Ovary (tissue), 9 donors: ENCODE results near the gene ECHDC3. TPM values are rescaled to one million over a fixed set of nuclear protein-coding genes. Genes with fewer than 3 reads are reported as not detected.
A peak's percentile ranks its signal among the peaks of the same experiment; 100 is the strongest.

Experiments used
- DNase-seq, 5 donors: peaks; one replicate each; pipeline ENCODE4 v3.0.0-alpha.2; 2019 to 2020
- H3K27ac ChIP-seq, 2 donors: fragments of 200-600 bp; one replicate each; pipeline versions ENCODE4 v1.5.1 to v1.8.0; 2019 to 2022
- H3K27me3 ChIP-seq: fragments of 200-600 bp; one replicate; pipeline ENCODE4 v1.8.0; 2022
- H3K36me3 ChIP-seq: fragments of 200-600 bp; sonication (generic); one replicate; pipeline ENCODE4 v1.5.1; 2019
- H3K4me1 ChIP-seq: one replicate; pipeline ENCODE4 v1.8.1; 2013; ENCODE audit warnings: mild to moderate bottlenecking, moderate library complexity; ENCODE audit not compliant: insufficient read depth
- H3K4me3 ChIP-seq: fragments of 200-600 bp; sonication (generic); one replicate; pipeline ENCODE4 v1.5.1; 2017
- H3K9me3 ChIP-seq, 2 donors: fragments of 200-600 bp in 1 of 2; sonication (generic) in 1 of 2; one replicate each; pipeline versions ENCODE4 v1.5.1 to v1.8.1; 2013 to 2019; ENCODE audit warnings: mild to moderate bottlenecking in 1 of 2, moderate library complexity in 1 of 2
- CTCF ChIP-seq, 3 donors: fragments of 450-650 bp in 2 of 3; fragments of 200-600 bp in 1 of 3; IDR thresholded peaks; one replicate each; pipeline versions ENCODE4 v1.5.1 to v1.8.0; 2016 to 2022; ENCODE audit warnings: antibody characterized with exemption in 3 of 3, mild to moderate bottlenecking in 1 of 3
- EP300 ChIP-seq: sonication (generic); formaldehyde crosslinking; IDR thresholded peaks from one replicate; pipeline ENCODE4 v1.6.1; 2017; ENCODE audit warnings: antibody characterized with exemption
- POLR2A ChIP-seq: fragments of 450-650 bp; IDR thresholded peaks from one replicate; pipeline ENCODE4 v1.6.1; 2017; ENCODE audit warnings: antibody characterized with exemption, mild to moderate bottlenecking, moderate library complexity
- WGBS, 3 donors: extraction: QIAGEN DNeasy Blood & Tissue Kit in 1 of 3; methylation state at CpG; one replicate each; pipeline versions ENCODE4 v1.1.5 to v1.1.7; 2013 to 2017; 5-methylcytosine and 5-hydroxymethylcytosine counted together
- intact Hi-C, 4 donors: fragments of 100-400 bp; cut with DNase I; formaldehyde crosslinking; loops; one replicate each; pipeline versions ENCODE4 v1.11.0 to v1.15.1; 2022 to 2023
- polyA plus RNA-seq, 2 donors: library from polyadenylated mRNA; stranded (reverse); fragments of 200-250 nt in 1 of 2; fragments of 350-450 nt in 1 of 2; fragmentation: Illumina TruSeq in 1 of 2; extraction: RNeasy Lipid Tissue Mini Kit (QIAGEN cat#74804) in 1 of 2; gene quantifications; one replicate each; pipeline ENCODE4 v1.2.3, GENCODE V29; 2013 to 2014
- total RNA-seq, 7 donors: library from RNA; depleted of rRNA in 2 of 7; stranded (reverse); fragments of >200 nt in 2 of 7; fragmentation: NEBNext Ultra II Directional in 3 of 7; extraction: Animal tissue kit (Norgen Biotek cat#: 25700) in 3 of 7; gene quantifications; one replicate each; pipeline versions ENCODE4 v1.1.0 to v1.2.4, GENCODE V29; 2016 to 2023
- donor health status: DM: no; HTN: no; CAD: no; lungs with moderate emphysema.
- donor health status: DM: no; HTN: no; CAD: no.
- donor health status: Bipolar disorder and iron deficiency.
- donor health status: DM: yes; HTN: yes; CAD: no.
- donor health status: DM: no; HTN: no; CAD: no.
- donor health status: DM: yes; HTN: yes; CAD: no.

Gene ECHDC3
- total and polyA plus RNA-seq, 9 donors = 13.1 to 33.2 (median 17.8) TPM

GRCh38 chr10:11721806-11722205, 20.4 kb upstream of the ECHDC3 start:
- no peak for DNase-seq
- Histone ChIP-seq H3K36me3 (no peaks in the 10 kb centered on the region), H3K27me3 (no peaks in the 10 kb centered on the region), H3K4me1 (no peaks in the 10 kb centered on the region), H3K9me3 (no peaks in the 10 kb centered on the region), H3K27ac (no peak overlapping the region), H3K4me3 (no peak overlapping the region)
- intact Hi-C loops = loop anchor here in 2 of 4 donors (5.0 to 10.0 kb wide), 2 partner anchors 205 to 207 kb away; no protein-coding TSS in a partner anchor
- WGBS, 3 donors = 89 to 93% (median 91%) methylated on average over 3 of the region's 3 CpGs
- no peak for TF ChIP-seq POLR2A
- TF ChIP-seq CTCF (IDR thresholded peaks at IDR 0.05) = no peak
- no peak for TF ChIP-seq EP300

GRCh38 chr10:11723359-11723758, 18.8 kb upstream of the ECHDC3 start:
- Histone ChIP-seq H3K36me3 (no peaks in the 10 kb centered on the region), H3K27ac (no peak overlapping the region), H3K4me3 (no peak overlapping the region), H3K27me3 (no peaks in the 10 kb centered on the region), H3K4me1 (no peaks in the 10 kb centered on the region), H3K9me3 (no peaks in the 10 kb centered on the region)
- TF ChIP-seq EP300 (no peak), POLR2A (no peak), CTCF (IDR thresholded peaks at IDR 0.05) (no peak)
- DNase-seq = no peak
- WGBS, 3 donors = 84 to 91% (median 87%) methylated on average over 5 of the region's 5 CpGs
- intact Hi-C loops = loop anchor here in 2 of 4 donors (5.0 to 10.0 kb wide), 2 partner anchors 206 to 209 kb away; no protein-coding TSS in a partner anchor

DNA sequence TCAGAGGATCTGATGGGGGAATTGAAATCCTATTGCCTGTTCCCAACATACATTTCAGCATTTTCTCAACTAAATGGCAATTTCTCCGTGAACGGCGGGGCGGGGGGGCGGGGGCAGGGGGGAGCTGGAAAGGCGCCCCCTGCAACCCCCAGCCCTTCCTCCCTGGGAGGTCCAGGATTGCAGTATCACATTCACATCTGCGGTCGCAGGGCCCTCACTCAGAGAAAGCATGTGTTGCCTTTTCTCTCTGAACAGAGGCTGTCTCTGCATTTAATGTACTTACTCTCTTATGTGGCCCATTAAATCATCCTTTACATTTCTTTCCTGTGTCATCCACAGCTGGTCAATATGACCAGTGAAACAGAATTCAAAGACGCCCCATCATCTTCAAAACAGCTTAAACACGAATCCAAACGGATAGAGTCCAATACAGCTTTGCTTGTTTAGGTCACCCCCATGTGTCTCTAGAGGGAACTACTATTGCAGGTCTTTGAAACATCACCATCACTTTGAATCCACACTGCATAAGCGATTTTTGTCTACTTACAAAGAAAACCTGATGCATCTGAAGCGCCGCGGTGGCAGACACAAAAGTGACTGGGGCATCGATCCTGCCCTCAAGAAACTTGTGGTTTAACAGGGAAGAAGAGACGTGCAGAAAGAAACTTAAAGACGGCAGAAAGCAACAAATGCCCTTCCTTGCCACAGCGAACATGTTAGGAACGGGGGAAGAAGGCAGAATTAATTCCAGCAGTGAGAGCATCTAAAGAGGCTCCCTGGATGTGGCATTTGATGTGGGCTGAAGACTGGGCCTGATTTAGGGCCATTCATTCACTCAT, 17.0 kb upstream of the ECHDC3 start:
- no peaks in the 10 kb centered on the region for H3K9me3 ChIP-seq
- H3K36me3 ChIP-seq = no peaks in the 10 kb centered on the region
- H3K4me1 ChIP-seq = no peaks in the 10 kb centered on the region
- intact Hi-C loops = loop anchor here (5.0 to 10.0 kb wide), 2 partner anchors 208 to 210 kb away; no protein-coding TSS in a partner anchor
- TF ChIP-seq EP300 (no peak), CTCF (IDR thresholded peaks at IDR 0.05) (peak; percentile 46 to 82 (median 73))
- WGBS, 3 donors = 45 to 60% (median 45%) methylated on average over 20 of the region's 20 CpGs
- DNase-seq = no peak
- no peak overlapping the region for H3K4me3 ChIP-seq
- H3K27me3 ChIP-seq = no peaks in the 10 kb centered on the region
- H3K27ac ChIP-seq = no peak overlapping the region

DNA sequence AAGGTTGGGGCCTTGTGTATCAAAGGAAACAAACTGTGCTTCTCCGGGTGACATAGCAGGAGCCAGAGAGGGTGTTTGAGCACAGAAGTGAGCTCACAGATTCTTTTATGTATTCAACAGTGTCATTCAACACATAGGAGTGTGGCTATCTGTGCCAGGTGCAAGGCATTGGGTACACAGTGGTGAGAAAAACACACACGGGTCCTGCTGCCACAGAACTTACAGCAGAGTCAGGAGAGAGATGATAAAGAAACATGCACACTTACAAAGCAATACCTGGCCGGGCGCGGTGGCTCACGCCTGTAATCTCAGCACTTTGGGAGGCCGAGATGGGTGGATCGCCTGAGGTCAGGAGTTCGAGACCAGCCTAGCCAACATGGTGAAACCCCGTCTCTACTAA, 16.3 kb upstream of the ECHDC3 start:
- Histone ChIP-seq H3K4me3 (no peak overlapping the region), H3K4me1 (no peaks in the 10 kb centered on the region), H3K27me3 (no peaks in the 10 kb centered on the region), H3K36me3 (no peaks in the 10 kb centered on the region), H3K9me3 (no peaks in the 10 kb centered on the region), H3K27ac (no peak overlapping the region)
- no peak for DNase-seq
- no peak for TF ChIP-seq EP300
- TF ChIP-seq POLR2A = no peak
- no peak for TF ChIP-seq CTCF (IDR thresholded peaks at IDR 0.05)
- intact Hi-C loops = loop anchor here in 3 of 4 donors (5.0 to 10.0 kb wide), 2 partner anchors 209 to 211 kb away; no protein-coding TSS in a partner anchor
- WGBS, 3 donors = 88 to 95% (median 89%) methylated on average over 10 of the region's 10 CpGs
